WI38 (cell line): Measurements from ENCODE around the gene HOXD9.

Experiments
- H3K4me3 ChIP-seq: 2 replicates; pipeline ENCODE4 v1.5.1; 2011; ENCODE audit warnings: low read depth, mild to moderate bottlenecking, control low read depth, low read length
- TF ChIP-seq, protein P1 (sequence below): IDR thresholded peaks from 2 replicates; pipeline ENCODE4 v1.5.1; 2012; ENCODE audit warnings: low read depth, mild to moderate bottlenecking, control low read depth, low read length

Gene HOXD9

DNA sequence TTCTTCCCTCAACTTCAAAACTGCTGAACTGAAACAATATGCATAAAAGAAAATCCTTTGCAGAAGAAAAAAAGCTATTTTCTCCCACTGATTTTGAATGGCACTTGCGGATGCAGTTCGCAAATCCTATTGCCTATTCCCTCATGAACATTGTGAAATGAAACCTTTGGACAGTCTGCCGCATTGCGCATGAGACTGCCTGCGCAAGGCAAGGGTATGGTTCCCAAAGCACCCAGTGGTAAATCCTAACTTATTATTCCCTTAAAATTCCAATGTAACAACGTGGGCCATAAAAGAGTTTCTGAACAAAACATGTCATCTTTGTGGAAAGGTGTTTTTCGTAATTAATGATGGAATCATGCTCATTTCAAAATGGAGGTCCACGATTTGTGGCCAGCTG lies 15.4 kb downstream of the HOXD9 start:
- TF ChIP-seq, protein P1, sequence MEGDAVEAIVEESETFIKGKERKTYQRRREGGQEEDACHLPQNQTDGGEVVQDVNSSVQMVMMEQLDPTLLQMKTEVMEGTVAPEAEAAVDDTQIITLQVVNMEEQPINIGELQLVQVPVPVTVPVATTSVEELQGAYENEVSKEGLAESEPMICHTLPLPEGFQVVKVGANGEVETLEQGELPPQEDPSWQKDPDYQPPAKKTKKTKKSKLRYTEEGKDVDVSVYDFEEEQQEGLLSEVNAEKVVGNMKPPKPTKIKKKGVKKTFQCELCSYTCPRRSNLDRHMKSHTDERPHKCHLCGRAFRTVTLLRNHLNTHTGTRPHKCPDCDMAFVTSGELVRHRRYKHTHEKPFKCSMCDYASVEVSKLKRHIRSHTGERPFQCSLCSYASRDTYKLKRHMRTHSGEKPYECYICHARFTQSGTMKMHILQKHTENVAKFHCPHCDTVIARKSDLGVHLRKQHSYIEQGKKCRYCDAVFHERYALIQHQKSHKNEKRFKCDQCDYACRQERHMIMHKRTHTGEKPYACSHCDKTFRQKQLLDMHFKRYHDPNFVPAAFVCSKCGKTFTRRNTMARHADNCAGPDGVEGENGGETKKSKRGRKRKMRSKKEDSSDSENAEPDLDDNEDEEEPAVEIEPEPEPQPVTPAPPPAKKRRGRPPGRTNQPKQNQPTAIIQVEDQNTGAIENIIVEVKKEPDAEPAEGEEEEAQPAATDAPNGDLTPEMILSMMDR = no peak
- H3K4me3 ChIP-seq = no peak overlapping the region

DNA sequence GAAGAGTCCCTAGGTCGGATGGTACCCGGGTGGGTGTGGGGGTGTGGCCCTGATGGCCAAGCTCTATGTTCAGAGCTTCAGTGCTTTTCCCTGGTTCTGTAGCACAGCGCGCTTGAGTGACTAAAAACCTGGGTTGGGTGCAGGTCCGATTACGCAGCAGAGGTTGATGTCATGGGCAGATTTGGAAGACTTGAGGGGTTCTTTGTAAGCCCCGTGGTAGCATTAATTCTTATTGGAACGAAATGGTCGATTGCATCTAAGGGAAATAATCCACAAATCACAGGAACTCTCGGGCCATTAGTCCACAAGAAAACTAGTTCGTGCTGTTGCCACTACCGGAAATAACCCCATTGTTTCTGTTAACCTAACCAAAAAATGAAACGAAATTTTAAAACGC lies 16.0 kb downstream of the HOXD9 start:
- H3K4me3 ChIP-seq = no peak overlapping the region
- TF ChIP-seq, protein P1 = no peak

- H3K4me3 ChIP-seq = no peak overlapping the region
- TF ChIP-seq, protein P1 = no peak
Measured at GRCh38 chr2:176138923-176139660, 16.6 kb downstream of the HOXD9 start.

GRCh38 chr2:176139661-176140512 lies 17.4 kb downstream of the HOXD9 start:
- H3K4me3 ChIP-seq = peak overlapping the region; percentile 51
- TF ChIP-seq, protein P1 = no peak

GRCh38 chr2:176140513-176141317 lies 18.2 kb downstream of the HOXD9 start:
- peak overlapping the region; percentile 51 for H3K4me3 ChIP-seq
- TF ChIP-seq, protein P1 = peak; percentile 74

GRCh38 chr2:176142281-176142680 lies 19.8 kb downstream of the HOXD9 start:
- TF ChIP-seq, protein P1 = no peak
- H3K4me3 ChIP-seq = no peak overlapping the region
